ENCODE results near the gene IFT74. TPM values are rescaled to one million over a fixed set of nuclear protein-coding genes. Genes with fewer than 3 reads are reported as not detected.

Gene IFT74
- polyA plus RNA-seq, result 1 to 10 TPM; 5.1 to 5.5 TPM

DNA sequence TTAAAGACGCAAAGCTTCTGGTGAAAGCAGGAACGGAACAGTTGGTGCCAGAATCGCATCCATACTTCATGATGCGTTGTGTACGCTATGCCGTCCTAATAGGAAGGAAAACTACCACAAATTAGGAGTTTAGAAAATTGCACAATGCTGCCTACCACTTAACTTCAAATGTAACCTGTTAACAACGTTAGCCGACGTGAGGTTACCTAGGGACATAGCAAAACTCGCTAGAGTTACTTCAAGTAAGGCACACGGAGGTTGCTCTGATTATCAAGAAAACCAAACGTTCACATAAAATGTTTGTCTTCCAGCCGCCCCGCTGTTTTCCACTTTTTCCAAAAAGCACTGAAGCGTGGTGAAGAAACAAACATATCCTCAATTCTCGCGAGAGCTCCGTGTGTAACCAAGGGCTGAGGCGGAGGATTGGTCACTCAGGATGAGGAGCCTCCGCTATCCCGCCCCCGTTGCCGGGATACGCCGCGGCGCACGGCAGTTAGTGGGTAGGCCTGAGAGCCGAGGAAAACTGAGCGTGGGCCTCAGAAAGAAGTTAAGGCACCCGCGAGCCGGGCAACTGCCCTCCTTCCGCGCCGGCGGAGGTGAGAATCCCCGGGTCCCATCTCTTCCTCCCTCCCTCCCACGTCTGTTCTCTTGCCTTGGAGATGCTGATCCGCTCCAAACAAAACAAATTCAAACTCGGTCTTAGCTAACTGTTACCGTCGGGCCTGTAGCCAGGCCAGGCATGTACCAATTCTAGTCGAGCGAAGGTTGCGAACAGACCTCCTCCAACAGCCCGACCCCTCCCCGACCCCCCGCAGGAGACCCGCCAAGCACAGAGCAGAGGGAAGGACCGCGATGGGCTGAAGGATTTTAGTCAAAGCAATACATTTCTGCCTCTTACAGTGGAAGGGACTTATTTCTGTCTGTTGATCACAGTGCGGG is at the start of gene IFT74:
Gene IFT74, plus strand, starts transcription at position 492 of the 939 bp plus-strand sequence. CDS start 5,556 bp downstream, outside the sequence.
- WGBS, 2 donors, result 1% methylated on average over 53 of the region's 53 CpGs
- Histone ChIP-seq H3K27ac (ENCODE audit: low read depth in 2 of 2, low read length in 1 of 2) (peak within 1 kb of the TSS; percentile 57 to 88), H3K36me3 (ENCODE audit: control insufficient read depth in 2 of 2, insufficient read depth in 2 of 2, low read length in 1 of 2) (no peaks in the 10 kb centered on the region), H3K9me3 (ENCODE audit: control insufficient read depth in 2 of 2, insufficient read depth in 1 of 2, low read depth in 1 of 2, low read length in 1 of 2) (no peaks in the 10 kb centered on the region), H3K4me3 (ENCODE audit: low read depth in 1 of 2, low read length in 2 of 2) (peak within 1 kb of the TSS; percentile 63 to 72), H3K27me3 (ENCODE audit: control insufficient read depth in 1 of 2, insufficient read depth in 2 of 2, low read length in 2 of 2) (no peaks in the 10 kb centered on the region), H3K4me1 (ENCODE audit: control insufficient read depth in 2 of 2, insufficient read depth in 2 of 2, low read length in 1 of 2) (no peaks in the 10 kb centered on the region)

DNA sequence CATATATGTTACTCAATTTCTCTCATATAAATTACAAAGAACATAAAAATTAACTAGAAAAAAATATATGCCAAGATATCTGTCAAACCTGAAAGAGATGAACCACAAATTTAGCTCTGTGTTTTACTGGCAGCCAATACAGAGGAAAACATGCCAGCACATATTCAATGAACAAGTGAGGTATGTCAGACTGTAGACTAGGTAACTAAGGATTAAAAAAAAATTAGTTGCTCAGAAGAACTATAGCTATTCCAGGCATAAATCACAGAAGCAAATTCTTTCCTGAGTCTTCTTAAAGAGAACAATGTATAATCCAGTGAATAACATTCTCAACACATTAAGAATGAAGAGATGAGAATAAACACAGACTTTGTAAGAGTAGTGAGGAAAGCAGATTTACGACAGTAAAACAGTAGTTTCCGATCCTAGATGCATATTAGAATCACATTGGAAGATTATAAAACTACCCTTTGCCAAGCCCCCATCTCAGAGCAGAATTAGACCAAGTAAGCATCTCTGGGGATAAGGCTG is 43.0 kb upstream of the IFT74 start:
- H3K27me3 ChIP-seq (ENCODE audit: control insufficient read depth in 1 of 2, insufficient read depth in 2 of 2, low read length in 2 of 2), result no peaks in the 10 kb centered on the region
- 96% methylated on average over 2 of the region's 2 CpGs for whole genome bisulfite sequencing, 2 donors
- no peaks in the 10 kb centered on the region for H3K4me1 ChIP-seq (ENCODE audit: control insufficient read depth in 2 of 2, insufficient read depth in 2 of 2, low read length in 1 of 2)
- no peak overlapping the region for H3K27ac ChIP-seq (ENCODE audit: low read depth in 2 of 2, low read length in 1 of 2)
- H3K9me3 ChIP-seq (ENCODE audit: control insufficient read depth in 2 of 2, insufficient read depth in 1 of 2, low read depth in 1 of 2, low read length in 1 of 2), result no peaks in the 10 kb centered on the region
- H3K4me3 ChIP-seq (ENCODE audit: low read depth in 1 of 2, low read length in 2 of 2), result no peak overlapping the region
- H3K36me3 ChIP-seq (ENCODE audit: control insufficient read depth in 2 of 2, insufficient read depth in 2 of 2, low read length in 1 of 2), result peaks cover 3 to 5% of the 10 kb centered on the region in 2 donors

- Histone ChIP-seq H3K4me1 (ENCODE audit: control insufficient read depth in 2 of 2, insufficient read depth in 2 of 2, low read length in 1 of 2) (no peaks in the 10 kb centered on the region), H3K27ac (ENCODE audit: low read depth in 2 of 2, low read length in 1 of 2) (no peak overlapping the region), H3K36me3 (ENCODE audit: control insufficient read depth in 2 of 2, insufficient read depth in 2 of 2, low read length in 1 of 2) (peaks cover 5 to 6% of the 10 kb centered on the region in 2 donors), H3K9me3 (ENCODE audit: control insufficient read depth in 2 of 2, insufficient read depth in 1 of 2, low read depth in 1 of 2, low read length in 1 of 2) (no peaks in the 10 kb centered on the region), H3K4me3 (ENCODE audit: low read depth in 1 of 2, low read length in 2 of 2) (no peak overlapping the region), H3K27me3 (ENCODE audit: control insufficient read depth in 1 of 2, insufficient read depth in 2 of 2, low read length in 2 of 2) (no peaks in the 10 kb centered on the region)
- 53 to 60% methylated on average over 1 of the region's 1 CpG for WGBS, 2 donors
Measured at GRCh38 chr9:26919698-26920097, 36.5 kb upstream of the IFT74 start.

DNA sequence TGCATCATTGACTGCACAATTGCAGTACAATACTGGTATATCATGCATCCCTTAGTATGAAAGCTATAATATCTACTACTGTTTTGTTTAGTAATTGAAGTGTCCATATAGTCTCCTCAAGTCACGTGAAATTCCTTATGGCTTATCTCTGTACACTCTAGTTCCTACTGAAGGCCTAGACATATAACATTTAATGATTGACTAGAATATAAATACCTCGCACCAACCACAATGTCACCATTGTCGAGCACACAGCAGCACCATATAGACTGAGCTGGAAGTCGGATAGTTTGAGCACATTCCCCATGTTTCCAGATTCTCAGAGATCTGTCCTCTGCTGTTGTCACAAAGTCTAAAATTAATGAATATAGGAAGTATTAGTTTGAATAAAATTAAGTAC is 30.6 kb upstream of the IFT74 start:
- no peaks in the 10 kb centered on the region for H3K9me3 ChIP-seq (ENCODE audit: control insufficient read depth in 2 of 2, insufficient read depth in 1 of 2, low read depth in 1 of 2, low read length in 1 of 2)
- no peaks in the 10 kb centered on the region for H3K27me3 ChIP-seq (ENCODE audit: control insufficient read depth in 1 of 2, insufficient read depth in 2 of 2, low read length in 2 of 2)
- H3K36me3 ChIP-seq (ENCODE audit: control insufficient read depth in 2 of 2, insufficient read depth in 2 of 2, low read length in 1 of 2), result peaks cover 3% of the 10 kb centered on the region in 2 donors
- H3K4me1 ChIP-seq (ENCODE audit: control insufficient read depth in 2 of 2, insufficient read depth in 2 of 2, low read length in 1 of 2), result no peaks in the 10 kb centered on the region
- WGBS, 2 donors, result 85 to 94% methylated on average over 4 of the region's 4 CpGs
- no peak overlapping the region for H3K27ac ChIP-seq (ENCODE audit: low read depth in 2 of 2, low read length in 1 of 2)
- H3K4me3 ChIP-seq (ENCODE audit: low read depth in 1 of 2, low read length in 2 of 2), result no peak overlapping the region

GRCh38 chr9:26928902-26929495 is 27.2 kb upstream of the IFT74 start:
- Histone ChIP-seq H3K4me3 (ENCODE audit: low read depth in 1 of 2, low read length in 2 of 2) (no peak overlapping the region), H3K9me3 (ENCODE audit: control insufficient read depth in 2 of 2, insufficient read depth in 1 of 2, low read depth in 1 of 2, low read length in 1 of 2) (no peaks in the 10 kb centered on the region), H3K27me3 (ENCODE audit: control insufficient read depth in 1 of 2, insufficient read depth in 2 of 2, low read length in 2 of 2) (no peaks in the 10 kb centered on the region), H3K36me3 (ENCODE audit: control insufficient read depth in 2 of 2, insufficient read depth in 2 of 2, low read length in 1 of 2) (peaks cover 0 to 3% of the 10 kb centered on the region in 2 donors), H3K27ac (ENCODE audit: low read depth in 2 of 2, low read length in 1 of 2) (no peak overlapping the region), H3K4me1 (ENCODE audit: control insufficient read depth in 2 of 2, insufficient read depth in 2 of 2, low read length in 1 of 2) (no peaks in the 10 kb centered on the region)
- 92 to 95% methylated on average over 8 of the region's 8 CpGs for WGBS, 2 donors

GRCh38 chr9:26935847-26936246 is 20.4 kb upstream of the IFT74 start:
- no peaks in the 10 kb centered on the region for H3K36me3 ChIP-seq (ENCODE audit: control insufficient read depth in 2 of 2, insufficient read depth in 2 of 2, low read length in 1 of 2)
- H3K9me3 ChIP-seq (ENCODE audit: control insufficient read depth in 2 of 2, insufficient read depth in 1 of 2, low read depth in 1 of 2, low read length in 1 of 2), result peaks cover 0 to 2% of the 10 kb centered on the region in 2 donors
- H3K27me3 ChIP-seq (ENCODE audit: control insufficient read depth in 1 of 2, insufficient read depth in 2 of 2, low read length in 2 of 2), result no peaks in the 10 kb centered on the region
- peaks cover 0 to 5% of the 10 kb centered on the region in 2 donors for H3K4me1 ChIP-seq (ENCODE audit: control insufficient read depth in 2 of 2, insufficient read depth in 2 of 2, low read length in 1 of 2)
- no peak overlapping the region for H3K4me3 ChIP-seq (ENCODE audit: low read depth in 1 of 2, low read length in 2 of 2)
- H3K27ac ChIP-seq (ENCODE audit: low read depth in 2 of 2, low read length in 1 of 2), result no peak overlapping the region

GRCh38 chr9:26937816-26938371 is 18.3 kb upstream of the IFT74 start:
- H3K27ac ChIP-seq (ENCODE audit: low read depth in 2 of 2, low read length in 1 of 2), result no peak overlapping the region
- peaks cover 0 to 5% of the 10 kb centered on the region in 2 donors for H3K4me1 ChIP-seq (ENCODE audit: control insufficient read depth in 2 of 2, insufficient read depth in 2 of 2, low read length in 1 of 2)
- H3K36me3 ChIP-seq (ENCODE audit: control insufficient read depth in 2 of 2, insufficient read depth in 2 of 2, low read length in 1 of 2), result no peaks in the 10 kb centered on the region
- H3K9me3 ChIP-seq (ENCODE audit: control insufficient read depth in 2 of 2, insufficient read depth in 1 of 2, low read depth in 1 of 2, low read length in 1 of 2), result peaks cover 0 to 2% of the 10 kb centered on the region in 2 donors
- H3K4me3 ChIP-seq (ENCODE audit: low read depth in 1 of 2, low read length in 2 of 2), result no peak overlapping the region
- H3K27me3 ChIP-seq (ENCODE audit: control insufficient read depth in 1 of 2, insufficient read depth in 2 of 2, low read length in 2 of 2), result no peaks in the 10 kb centered on the region
- 97% methylated on average over 3 of the region's 3 CpGs for WGBS, 2 donors

DNA sequence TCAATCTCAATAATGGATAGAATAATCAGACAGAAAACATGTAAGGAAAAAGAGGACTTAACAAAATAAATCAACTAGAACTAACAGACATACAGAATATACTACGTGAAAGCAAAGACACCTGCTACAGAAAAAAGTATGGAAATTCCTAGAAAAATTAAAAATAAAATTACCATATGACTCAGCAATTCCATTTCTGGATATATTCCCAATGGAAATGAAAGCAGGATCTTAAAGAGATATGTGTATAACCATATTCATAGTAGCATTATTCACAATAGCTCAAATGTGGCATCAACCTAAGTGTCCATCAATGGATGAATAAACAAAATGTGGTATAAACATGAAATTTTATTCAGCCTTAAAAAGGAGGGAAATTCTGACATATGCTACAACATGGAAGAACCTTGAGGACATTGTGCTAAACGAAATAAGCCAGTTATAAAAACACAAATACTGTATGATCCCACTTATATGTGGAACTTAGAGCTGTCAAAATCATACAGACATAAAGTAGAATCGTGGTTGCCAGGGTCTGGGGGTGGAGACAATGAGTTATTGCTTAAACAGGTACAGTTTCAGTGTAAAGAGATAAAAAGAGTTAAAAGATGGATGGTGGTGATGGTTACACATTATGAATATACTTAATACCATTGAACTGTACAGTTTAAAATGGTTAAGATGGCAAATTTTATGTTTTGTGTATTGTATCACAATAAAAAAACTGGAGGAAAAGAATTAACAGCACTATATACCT is 16.1 kb upstream of the IFT74 start:
- no peaks in the 10 kb centered on the region for H3K27me3 ChIP-seq (ENCODE audit: control insufficient read depth in 1 of 2, insufficient read depth in 2 of 2, low read length in 2 of 2)
- H3K36me3 ChIP-seq (ENCODE audit: control insufficient read depth in 2 of 2, insufficient read depth in 2 of 2, low read length in 1 of 2), result no peaks in the 10 kb centered on the region
- WGBS, 2 donors, result 83 to 84% methylated on average over 3 of the region's 3 CpGs
- H3K4me1 ChIP-seq (ENCODE audit: control insufficient read depth in 2 of 2, insufficient read depth in 2 of 2, low read length in 1 of 2), result peaks cover 0 to 5% of the 10 kb centered on the region in 2 donors
- H3K4me3 ChIP-seq (ENCODE audit: low read depth in 1 of 2, low read length in 2 of 2), result no peak overlapping the region
- H3K9me3 ChIP-seq (ENCODE audit: control insufficient read depth in 2 of 2, insufficient read depth in 1 of 2, low read depth in 1 of 2, low read length in 1 of 2), result peaks cover 0 to 2% of the 10 kb centered on the region in 2 donors
- H3K27ac ChIP-seq (ENCODE audit: low read depth in 2 of 2, low read length in 1 of 2), result no peak overlapping the region

GRCh38 chr9:26940779-26941178 is 15.4 kb upstream of the IFT74 start:
- H3K9me3 ChIP-seq (ENCODE audit: control insufficient read depth in 2 of 2, insufficient read depth in 1 of 2, low read depth in 1 of 2, low read length in 1 of 2), result peaks cover 0 to 2% of the 10 kb centered on the region in 2 donors
- H3K36me3 ChIP-seq (ENCODE audit: control insufficient read depth in 2 of 2, insufficient read depth in 2 of 2, low read length in 1 of 2), result no peaks in the 10 kb centered on the region
- no peak overlapping the region for H3K27ac ChIP-seq (ENCODE audit: low read depth in 2 of 2, low read length in 1 of 2)
- 89 to 92% methylated on average over 1 of the region's 1 CpG for WGBS, 2 donors
- H3K4me1 ChIP-seq (ENCODE audit: control insufficient read depth in 2 of 2, insufficient read depth in 2 of 2, low read length in 1 of 2), result peaks cover 0 to 5% of the 10 kb centered on the region in 2 donors
- no peak overlapping the region for H3K4me3 ChIP-seq (ENCODE audit: low read depth in 1 of 2, low read length in 2 of 2)
- H3K27me3 ChIP-seq (ENCODE audit: control insufficient read depth in 1 of 2, insufficient read depth in 2 of 2, low read length in 2 of 2), result no peaks in the 10 kb centered on the region
